Endothelial cell of umbilical vein (primary cell): ENCODE data around the gene CBX6. TPM values are rescaled to one million over a fixed set of nuclear protein-coding genes. Genes with fewer than 3 reads are reported as not detected.

Experiments
- BruUV-seq: library from RNA; stranded (reverse); fragments of 400-500 nt; replicated peaks from 2 replicates; lab custom pipeline; 2021; lab: Mats Ljungman, UMichigan
- CTCF ChIA-PET: fragments of 300-600, 350-600 bp; sonication (Branson Sonifier 250); formaldehyde crosslinking; loops from one replicate; lab custom pipeline; 2021; ENCODE audit warnings: antibody characterized with exemption, inconsistent platforms; lab: Charles Lee
- POLR2A ChIA-PET: fragments of 300-600, 350-600 bp; sonication (Branson Sonifier 250); formaldehyde crosslinking; loops from one replicate; lab custom pipeline; 2021; ENCODE audit warnings: antibody characterized with exemption, inconsistent platforms; lab: Charles Lee
- DNase-seq: peaks from one replicate; pipeline ENCODE4 v3.0.0-alpha.2; 2011; ENCODE audit warnings: low read depth, low spot score
- FAIRE-seq: peaks from 2 replicates; lab custom pipeline; 2011; peaks lifted over from hg19 to GRCh38; lab: Jason Lieb, UNC
- H2AFZ ChIP-seq: 2 replicates; pipeline ENCODE4 v1.6.0; 2012; ENCODE audit warnings: low read depth, low read length, control low read depth, inconsistent platforms
- H3K27ac ChIP-seq: 2 replicates; pipeline ENCODE4 v1.5.1; 2011; ENCODE audit warnings: low read depth, mild to moderate bottlenecking, control low read depth, low read length, moderate library complexity; ENCODE audit not compliant: insufficient read depth
- H3K27me3 ChIP-seq, 2 experiments: 2 replicates each; pipeline versions ENCODE4 v1.6.0 to v1.6.1; 2011; ENCODE audit warnings: low read length in 2 of 2, mixed read lengths in 1 of 2; ENCODE audit not compliant: control insufficient read depth in 2 of 2, insufficient read depth in 2 of 2
- H3K36me3 ChIP-seq, 2 experiments: 2 replicates in 1 of 2; 3 replicates in 1 of 2; pipeline ENCODE4 v1.5.1; 2011; ENCODE audit warnings: low read length in 2 of 2, mild to moderate bottlenecking in 1 of 2, moderate library complexity in 1 of 2; ENCODE audit not compliant: control insufficient read depth in 2 of 2, insufficient read depth in 2 of 2; ENCODE audit errors: extremely low read depth in 1 of 2
- H3K4me1 ChIP-seq: 3 replicates; pipeline ENCODE4 v1.5.1; 2011; ENCODE audit warnings: mild to moderate bottlenecking, low read length; ENCODE audit not compliant: control insufficient read depth, insufficient read depth; ENCODE audit errors: extremely low read depth
- H3K4me2 ChIP-seq: 2 replicates; pipeline ENCODE4 v1.6.1; 2011; ENCODE audit warnings: low read length, control low read depth, mixed read lengths; ENCODE audit not compliant: insufficient read depth
- H3K4me3 ChIP-seq, 3 experiments: fragments of 200-600 bp in 1 of 3; sonication (generic), shearing (Covaris generic) in 1 of 3; replicated peaks in 1 of 3; 2 replicates each; pipeline ENCODE4 v1.5.1; 2011 to 2016; ENCODE audit warnings: control low read depth in 3 of 3, low read length in 3 of 3, mild to moderate bottlenecking in 2 of 3, inconsistent platforms in 1 of 3, low read depth in 1 of 3, moderate library complexity in 1 of 3; ENCODE audit not compliant: insufficient read depth in 1 of 3
- H3K79me2 ChIP-seq: 2 replicates; pipeline ENCODE4 v1.6.0; 2012; ENCODE audit warnings: low read length, inconsistent platforms; ENCODE audit not compliant: control insufficient read depth, insufficient read depth
- H3K9ac ChIP-seq: replicated peaks from 2 replicates; pipeline ENCODE3; 2011; ENCODE audit warnings: low read length, control low read depth; ENCODE audit not compliant: insufficient read depth; ENCODE audit errors: extremely low read depth
- H3K9me1 ChIP-seq: replicated peaks from 3 replicates; pipeline ENCODE4 v1.6.0; 2011; ENCODE audit warnings: mild to moderate bottlenecking, low read length; ENCODE audit not compliant: control insufficient read depth, insufficient read depth; ENCODE audit errors: extremely low read depth
- H3K9me3 ChIP-seq: replicated peaks from 2 replicates; pipeline ENCODE4 v1.5.1; 2012; ENCODE audit warnings: low read length, inconsistent platforms; ENCODE audit not compliant: control insufficient read depth, insufficient read depth
- H4K20me1 ChIP-seq: replicated peaks from 2 replicates; pipeline ENCODE3; 2011; ENCODE audit warnings: mild to moderate bottlenecking, low read length; ENCODE audit not compliant: control insufficient read depth, insufficient read depth; ENCODE audit errors: extremely low read depth
- EZH2 ChIP-seq: IDR thresholded peaks from 2 replicates; pipeline ENCODE4 v1.6.1; 2012; ENCODE audit warnings: borderline replicate concordance, low read depth, mild to moderate bottlenecking, moderate library complexity, low read length, inconsistent platforms; ENCODE audit not compliant: severe bottlenecking
- GATA2 ChIP-seq: IDR thresholded peaks from 2 replicates; pipeline ENCODE4 v1.7.0; 2011; ENCODE audit warnings: low read depth, mild to moderate bottlenecking, moderate library complexity, mixed read lengths, low read length; ENCODE audit not compliant: insufficient read length, insufficient read depth
- JUN ChIP-seq: IDR thresholded peaks from 2 replicates; pipeline ENCODE4 v1.6.1; 2011; ENCODE audit warnings: borderline replicate concordance, low read depth; ENCODE audit not compliant: insufficient read length, insufficient read depth
- MYC ChIP-seq: IDR thresholded peaks from one replicate; pipeline ENCODE4 v1.6.1; 2011; ENCODE audit warnings: mild to moderate bottlenecking, low read depth, low read length
- POLR2A ChIP-seq: IDR thresholded peaks from 2 replicates; pipeline ENCODE4 v1.6.1; 2012; ENCODE audit warnings: low read depth, mild to moderate bottlenecking, control low read depth, low read length
- POLR2AphosphoS5 ChIP-seq: IDR thresholded peaks from 2 replicates; pipeline ENCODE4 v1.6.1; 2012; ENCODE audit warnings: low read depth, mild to moderate bottlenecking, control low read depth, low read length, moderate library complexity; ENCODE audit not compliant: insufficient read depth
- dilution Hi-C: fragments of 300-500 bp; cut with MboI; formaldehyde crosslinking; loops from one replicate; pipeline ENCODE4 v1.15.0; 2019; ENCODE audit warnings: low sequenced_read_pairs; ENCODE audit not compliant: extremely low pct_ligation_motif_present
- intact Hi-C: fragments of 100-400 bp; cut with micrococcal nuclease; formaldehyde crosslinking; loops from one replicate; pipeline ENCODE4 v1.10.0; 2022
- polyA plus RNA-seq, 4 experiments: library from polyadenylated mRNA; depleted of rRNA in 3 of 4; stranded (reverse) in 3 of 4; unstranded in 1 of 4; fragments of >200 nt; gene quantifications; 2 replicates each; pipeline versions ENCODE4 v1.2.1 to v1.2.3, GENCODE V29; 2011 to 2012; ENCODE audit warnings: missing spikeins in 1 of 4
- total RNA-seq: library from RNA; stranded (reverse); gene quantifications from 2 replicates; pipeline ENCODE4 v1.2.3, GENCODE V29; 2021
- TF ChIP-seq, protein P1 (sequence below), 2 donors: IDR thresholded peaks; 1 replicate in 1 of 2; 2 replicates in 1 of 2; pipeline ENCODE4 v1.5.1; 2011; ENCODE audit warnings: low read length in 2 of 2, mild to moderate bottlenecking in 2 of 2, moderate library complexity in 2 of 2, control low read depth in 1 of 2, inconsistent platforms in 1 of 2, low read depth in 1 of 2; ENCODE audit not compliant: insufficient read depth in 1 of 2; ENCODE audit errors: extremely low read depth in 1 of 2

CBX6 gene
- total and polyA plus RNA-seq, 2 donors (not counting 3 experiments of a cell fraction or from before 2014, with no cell fraction given), result 14.9 to 62.6 TPM

DNA sequence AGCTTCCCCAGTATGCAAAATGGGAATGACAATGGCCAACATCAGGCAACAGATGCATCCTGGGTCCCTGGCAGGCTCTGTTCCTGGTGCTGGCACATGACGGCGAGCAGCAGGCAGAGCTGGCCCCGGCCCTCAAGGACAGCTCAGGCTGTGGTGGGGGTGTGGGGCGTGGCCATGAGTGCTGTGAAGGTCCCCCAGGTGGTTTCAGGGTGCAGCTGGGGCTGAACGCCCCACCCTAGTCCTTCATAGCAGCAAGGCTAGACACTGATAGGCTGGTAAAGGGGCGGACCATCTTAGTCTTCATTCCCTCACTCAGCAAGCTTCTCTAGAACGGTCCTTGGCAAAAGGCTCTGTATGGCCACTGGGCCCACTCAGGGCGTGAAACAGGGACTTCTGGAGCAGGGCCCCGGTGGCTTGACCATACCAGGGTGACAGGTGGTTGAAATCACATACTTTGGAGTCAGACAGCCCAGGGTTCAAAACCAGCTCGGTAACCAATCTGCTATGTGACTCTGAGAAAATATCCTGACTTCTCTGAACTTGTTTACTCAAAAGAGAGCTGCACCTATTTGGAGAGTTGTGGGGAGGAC is 43.3 kb downstream of the CBX6 start:
- CTCF ChIA-PET, result interaction anchor here (0.5 to 2.5 kb wide), 4 partner anchors 8 to 60 kb away, joined by 3 to 16 read pairs (median 3); no protein-coding TSS in a partner anchor
- dilution Hi-C loops, result no loop called here

GRCh38 chr22:38828191-38828590 is 43.8 kb downstream of the CBX6 start:
- POLR2A ChIA-PET, result no interaction called here
- CTCF ChIA-PET, result interaction anchor here (0.8 to 2.5 kb wide), 4 partner anchors 8 to 62 kb away, joined by 3 to 16 read pairs (median 3); no protein-coding TSS in a partner anchor
- H3K27me3 ChIP-seq, result no peaks in the 10 kb centered on the region
- no peak overlapping the region for H3K4me3 ChIP-seq
- no peak overlapping the region for H2AFZ ChIP-seq
- intact Hi-C loops, result no loop called here
- H3K79me2 ChIP-seq, result no peaks in the 10 kb centered on the region
- H3K27ac ChIP-seq, result no peak overlapping the region
- DNase-seq (no peak), FAIRE-seq (no peak)
- H3K9me1 ChIP-seq, result no peaks in the 10 kb centered on the region
- TF ChIP-seq POLR2A (no peak), EZH2 (no peak), JUN (no peak), GATA2 (no peak), MYC (no peak)
- TF ChIP-seq, protein P1, sequence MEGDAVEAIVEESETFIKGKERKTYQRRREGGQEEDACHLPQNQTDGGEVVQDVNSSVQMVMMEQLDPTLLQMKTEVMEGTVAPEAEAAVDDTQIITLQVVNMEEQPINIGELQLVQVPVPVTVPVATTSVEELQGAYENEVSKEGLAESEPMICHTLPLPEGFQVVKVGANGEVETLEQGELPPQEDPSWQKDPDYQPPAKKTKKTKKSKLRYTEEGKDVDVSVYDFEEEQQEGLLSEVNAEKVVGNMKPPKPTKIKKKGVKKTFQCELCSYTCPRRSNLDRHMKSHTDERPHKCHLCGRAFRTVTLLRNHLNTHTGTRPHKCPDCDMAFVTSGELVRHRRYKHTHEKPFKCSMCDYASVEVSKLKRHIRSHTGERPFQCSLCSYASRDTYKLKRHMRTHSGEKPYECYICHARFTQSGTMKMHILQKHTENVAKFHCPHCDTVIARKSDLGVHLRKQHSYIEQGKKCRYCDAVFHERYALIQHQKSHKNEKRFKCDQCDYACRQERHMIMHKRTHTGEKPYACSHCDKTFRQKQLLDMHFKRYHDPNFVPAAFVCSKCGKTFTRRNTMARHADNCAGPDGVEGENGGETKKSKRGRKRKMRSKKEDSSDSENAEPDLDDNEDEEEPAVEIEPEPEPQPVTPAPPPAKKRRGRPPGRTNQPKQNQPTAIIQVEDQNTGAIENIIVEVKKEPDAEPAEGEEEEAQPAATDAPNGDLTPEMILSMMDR (IDR thresholded peaks at IDR 0.05; ENCODE audit: extremely low read depth in 1 of 2, insufficient read depth in 1 of 2, low read depth in 1 of 2, low read length in 2 of 2), result no peak
- dilution Hi-C loops, result no loop called here
- H3K36me3 ChIP-seq, result no peaks in the 10 kb centered on the region
- no peak overlapping the region for H3K4me2 ChIP-seq
- H4K20me1 ChIP-seq, result no peaks in the 10 kb centered on the region
- no peak overlapping the region for H3K9ac ChIP-seq
- H3K9me3 ChIP-seq, result no peaks in the 10 kb centered on the region
- BruUV-seq, result no TSS peak
- no peaks in the 10 kb centered on the region for H3K4me1 ChIP-seq

More for the DNA sequence above, 43.3 kb downstream of the CBX6 start:
- H3K4me1 ChIP-seq, result no peaks in the 10 kb centered on the region
- no peaks in the 10 kb centered on the region for H4K20me1 ChIP-seq
- no peak overlapping the region for H3K4me2 ChIP-seq
- no peaks in the 10 kb centered on the region for H3K79me2 ChIP-seq
- no peaks in the 10 kb centered on the region for H3K9me3 ChIP-seq
- H3K4me3 ChIP-seq, result no peak overlapping the region
- BruUV-seq, result no TSS peak
- POLR2A ChIA-PET, result no interaction called here
- DNase-seq (no peak), FAIRE-seq (no peak)
- no peaks in the 10 kb centered on the region for H3K27me3 ChIP-seq
- H3K36me3 ChIP-seq, result no peaks in the 10 kb centered on the region
- no peak overlapping the region for H3K9ac ChIP-seq
- intact Hi-C loops, result no loop called here
- TF ChIP-seq EZH2, result no peak
- no peak for TF ChIP-seq POLR2AphosphoS5
- TF ChIP-seq GATA2, result no peak
- H3K9me1 ChIP-seq, result no peaks in the 10 kb centered on the region
- no peak overlapping the region for H3K27ac ChIP-seq
- H2AFZ ChIP-seq, result no peak overlapping the region
